DMS153 (cell line): ENCODE measurements around the gene PGD.

Experiments
- DNase-seq: peaks from one replicate; lab custom pipeline; 2025; lab: John Stamatoyannopoulos, UW

The PGD gene

DNA sequence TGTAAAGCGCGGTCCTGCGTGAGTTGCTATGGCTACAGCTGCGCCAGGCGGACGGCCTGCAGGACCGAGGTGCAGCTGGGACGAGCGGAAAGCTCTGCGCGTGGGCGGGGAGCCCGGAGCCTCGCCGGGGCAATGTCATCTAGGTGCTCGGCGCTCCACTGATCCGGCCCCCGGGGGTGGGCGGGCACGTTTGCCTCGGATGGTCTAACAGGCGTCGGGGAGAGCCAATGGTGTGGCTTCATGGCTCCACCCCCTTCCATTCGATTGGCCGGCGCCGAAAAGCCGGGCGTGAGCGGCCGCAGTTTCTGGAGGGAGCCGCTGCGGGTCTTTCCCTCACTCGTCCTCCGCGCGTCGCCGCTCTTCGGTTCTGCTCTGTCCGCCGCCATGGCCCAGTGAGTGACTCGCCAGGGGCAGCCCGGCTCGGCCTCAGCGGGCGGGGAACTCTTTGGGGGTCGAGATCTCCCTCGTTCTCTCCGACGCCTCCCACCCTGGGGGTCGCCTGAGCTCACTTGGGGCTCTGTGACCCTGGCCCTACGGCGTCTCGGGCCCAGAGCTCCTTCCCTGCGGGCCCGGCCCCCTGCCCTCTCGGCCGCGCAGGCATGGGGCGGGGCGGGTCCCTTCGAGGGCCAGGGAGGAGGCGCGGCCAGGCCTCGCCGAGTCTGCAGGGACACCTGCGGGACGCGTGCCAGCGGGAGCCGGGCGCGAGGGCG, at the start of gene PGD:
Gene PGD, plus strand, starts transcription at position 331 of the 710 bp plus-strand sequence. Its CDS starts 54 bp downstream, at position 385.
- peak; percentile 99 for DNase-seq

DNA sequence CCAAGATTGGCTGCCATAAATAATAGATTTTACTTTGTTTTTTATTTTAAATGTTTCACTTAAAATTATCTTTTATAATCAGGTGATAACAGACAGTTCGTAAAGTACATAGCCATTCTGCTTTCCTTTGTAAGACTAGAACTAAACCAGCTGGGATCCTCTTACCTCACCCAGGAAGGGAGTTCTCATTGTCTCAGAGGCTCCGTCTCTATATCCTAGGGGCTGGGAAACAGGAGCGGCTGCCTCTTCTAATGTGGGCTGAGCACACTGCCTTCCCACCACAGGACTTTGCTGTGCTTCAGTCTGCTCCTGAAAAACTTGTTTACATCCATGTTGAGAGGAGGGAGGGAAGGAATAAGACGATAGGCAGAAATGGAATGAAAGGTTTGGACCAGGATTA, 45.6 kb upstream of the PGD start:
- no peak for DNase-seq

DNA sequence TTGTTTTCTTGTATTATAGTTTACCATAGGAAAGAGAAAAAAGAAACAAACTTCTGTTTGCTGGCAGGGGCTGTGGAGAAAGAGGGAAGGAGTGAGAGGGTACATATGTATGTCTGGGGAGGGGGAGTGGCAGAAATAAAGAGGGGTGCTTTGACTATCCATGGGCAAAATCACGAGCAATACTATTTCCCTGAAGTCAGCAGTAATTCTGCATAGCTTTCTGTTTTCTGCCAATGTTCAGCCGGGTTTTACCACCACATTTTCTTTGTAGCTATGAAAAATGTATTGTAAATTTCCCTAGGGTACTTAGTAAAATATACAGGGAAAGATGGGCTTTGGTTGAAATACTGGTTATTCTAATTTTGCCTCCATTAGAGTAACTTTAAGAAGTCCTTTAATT, 45.2 kb upstream of the PGD start:
- no peak for DNase-seq

DNA sequence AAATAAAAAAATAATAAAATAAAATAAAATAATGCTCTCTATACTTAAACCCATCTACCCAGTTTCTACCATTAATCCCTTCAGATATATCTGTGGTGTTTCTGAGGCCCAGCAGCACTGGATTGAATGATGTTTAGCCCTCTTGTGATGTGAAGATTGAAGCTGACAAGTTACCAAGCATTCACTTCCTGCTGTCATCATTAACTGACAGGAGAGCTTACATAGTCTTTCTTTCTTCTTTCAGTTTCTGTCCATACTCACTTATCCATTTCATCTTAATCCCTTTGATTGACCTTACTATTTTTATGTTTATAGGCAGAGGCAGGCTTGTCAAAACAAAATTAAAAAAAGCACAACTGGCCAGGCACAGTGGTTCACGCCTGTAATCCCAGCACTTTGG, 38.8 kb upstream of the PGD start:
- DNase-seq: no peak

DNA sequence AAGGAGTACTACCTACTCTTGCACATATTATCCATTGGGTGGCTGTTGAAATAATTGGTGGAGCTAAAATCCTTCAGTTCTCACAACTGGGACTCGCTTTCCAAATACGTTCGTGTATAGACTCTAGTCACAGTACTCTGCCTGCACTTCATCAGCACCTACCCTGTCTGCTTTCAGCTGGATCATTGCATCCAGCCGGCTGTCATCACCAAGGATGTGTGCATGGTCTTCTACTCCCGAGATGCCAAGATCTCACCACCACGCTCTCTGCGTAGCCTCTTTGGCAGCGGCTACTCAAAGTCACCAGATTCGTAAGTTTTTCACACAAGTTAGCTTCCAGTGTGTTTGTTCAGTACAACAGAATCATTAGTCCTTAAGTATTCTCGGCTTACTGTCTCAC, 37.3 kb upstream of the PGD start:
- no peak for DNase-seq

DNA sequence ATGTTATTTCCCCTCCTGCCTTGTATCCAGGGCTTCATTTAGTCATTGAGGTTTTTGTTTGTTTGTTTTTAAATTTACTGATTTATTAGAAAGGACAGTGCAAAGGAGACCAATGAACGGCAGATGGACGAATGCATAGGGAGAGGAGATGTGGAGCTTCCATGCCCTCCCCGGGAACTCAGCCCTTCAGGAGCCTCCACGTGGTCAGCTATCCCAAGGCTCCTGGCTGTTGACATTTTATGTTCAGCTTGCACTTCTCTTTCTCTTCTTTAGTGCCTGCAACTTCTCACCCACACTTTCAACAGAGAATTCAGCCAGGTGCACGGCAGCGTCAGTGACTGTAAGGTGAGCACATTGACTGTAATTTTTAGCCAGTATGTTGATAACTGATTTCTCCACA, 30.7 kb upstream of the PGD start:
- DNase-seq: no peak

DNA sequence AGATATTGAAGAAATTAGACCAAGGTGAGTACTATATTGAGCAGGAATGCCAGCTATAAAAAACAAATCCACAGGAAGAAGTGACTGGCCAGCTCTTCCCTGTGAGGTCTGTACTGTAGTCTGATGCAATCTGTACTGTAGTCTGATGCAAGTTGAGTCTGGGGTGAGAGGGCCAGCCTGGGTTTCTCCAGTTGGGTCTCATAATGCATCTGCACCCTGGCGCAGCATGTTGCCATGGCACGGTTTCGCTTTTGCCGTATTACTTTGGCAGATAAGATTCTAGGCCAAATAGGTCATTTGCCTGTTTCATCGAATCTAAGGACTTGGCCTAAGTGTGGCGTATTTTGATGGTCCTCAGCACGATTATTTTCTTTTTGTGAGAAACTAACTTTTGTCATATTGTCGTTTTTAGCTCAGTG, 24.4 kb upstream of the PGD start:
- DNase-seq: no peak

DNA sequence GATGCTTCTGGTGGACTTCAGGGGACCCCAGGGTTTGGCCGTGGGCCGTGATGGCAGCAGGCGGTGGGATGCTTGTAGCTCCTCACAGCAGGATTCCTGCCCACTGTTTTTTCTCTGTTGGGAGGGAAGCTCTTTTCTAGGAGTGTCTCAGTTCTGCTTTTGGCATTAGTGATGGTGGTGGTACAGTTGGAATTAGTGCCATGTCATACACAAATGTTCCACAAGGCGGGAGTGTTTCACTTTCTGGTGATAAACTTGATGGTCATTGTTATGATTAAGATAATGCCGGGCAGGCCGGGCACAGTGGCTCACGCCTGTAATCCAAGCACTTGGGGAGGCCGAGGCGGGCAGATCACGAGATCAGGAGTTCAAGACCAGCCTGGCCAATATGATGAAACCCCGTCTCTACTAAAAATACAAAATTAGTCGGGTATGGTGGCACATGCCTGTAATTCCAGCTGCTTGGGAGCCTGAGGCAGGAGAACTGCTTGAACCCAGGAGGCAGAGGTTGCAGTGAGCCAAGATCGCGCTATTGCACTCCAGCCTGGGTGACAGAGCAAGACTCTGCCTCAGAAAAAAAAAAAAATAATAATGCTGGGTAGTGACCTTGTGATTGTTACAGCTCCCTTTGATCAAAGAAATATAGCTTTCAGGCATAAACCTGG, 21.4 kb upstream of the PGD start:
- DNase-seq: peak; percentile 71

DNA sequence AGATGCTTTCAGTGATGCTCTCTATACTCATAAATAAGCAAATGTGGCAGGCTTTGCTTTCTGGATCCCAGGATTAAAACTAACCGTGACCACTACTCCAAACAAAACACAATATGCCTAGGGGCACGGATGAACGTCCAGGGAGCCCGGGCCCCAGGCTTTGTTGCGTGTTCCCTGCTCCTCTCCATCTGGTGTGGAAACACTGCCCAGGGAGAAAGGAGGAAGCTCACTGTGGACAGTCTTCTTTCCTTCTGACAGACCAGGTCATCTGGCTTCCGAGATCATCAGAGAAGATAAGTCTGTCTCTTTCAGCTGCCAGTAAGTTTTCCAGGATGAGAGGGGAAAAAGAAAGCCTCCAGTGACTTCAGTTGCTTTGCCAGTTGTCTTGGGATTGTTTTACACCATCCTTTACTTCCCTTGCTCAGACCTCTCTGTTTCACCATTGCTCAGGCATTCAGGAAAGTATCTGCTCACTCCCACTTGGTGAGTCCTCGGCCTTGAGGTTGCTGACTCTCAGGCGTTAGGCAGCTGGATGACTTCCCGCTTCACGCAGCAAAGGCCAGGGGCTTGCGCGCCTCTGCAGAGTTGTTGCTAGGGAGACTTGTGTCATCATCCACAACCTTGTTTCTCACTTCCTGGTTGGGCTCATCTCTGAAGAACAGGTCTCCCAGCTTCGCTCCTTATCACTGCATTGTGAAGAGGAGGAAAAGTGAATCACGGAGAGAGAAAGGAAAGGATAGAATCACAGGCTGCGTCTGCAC, 20.6 kb upstream of the PGD start:
- DNase-seq: peak; percentile 95

DNA sequence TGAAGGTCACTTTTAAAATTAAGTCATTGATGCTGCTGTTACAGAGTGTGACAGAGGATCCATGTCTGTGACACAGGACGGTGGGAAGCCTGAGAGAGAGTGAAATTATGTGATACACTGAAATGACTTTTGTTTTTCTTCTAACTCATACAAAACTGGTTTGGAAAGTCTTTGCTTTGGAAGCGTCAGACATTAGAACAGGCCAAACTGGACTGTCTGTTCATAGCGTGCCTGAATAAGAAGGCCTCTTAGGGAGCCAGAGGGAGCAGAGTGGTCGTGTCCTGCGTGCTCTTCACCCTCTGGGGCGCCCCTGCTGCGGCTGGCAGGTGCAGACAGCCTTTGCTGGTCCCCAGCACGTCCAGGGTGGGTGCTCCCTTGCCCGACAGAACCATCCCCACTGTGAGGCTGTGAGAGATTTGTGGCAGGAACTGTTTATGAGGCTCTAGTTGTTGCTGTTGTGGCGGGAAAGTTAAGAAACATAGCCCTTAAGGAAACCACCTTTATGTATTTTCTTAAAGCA, 19.7 kb upstream of the PGD start:
- no peak for DNase-seq

DNA sequence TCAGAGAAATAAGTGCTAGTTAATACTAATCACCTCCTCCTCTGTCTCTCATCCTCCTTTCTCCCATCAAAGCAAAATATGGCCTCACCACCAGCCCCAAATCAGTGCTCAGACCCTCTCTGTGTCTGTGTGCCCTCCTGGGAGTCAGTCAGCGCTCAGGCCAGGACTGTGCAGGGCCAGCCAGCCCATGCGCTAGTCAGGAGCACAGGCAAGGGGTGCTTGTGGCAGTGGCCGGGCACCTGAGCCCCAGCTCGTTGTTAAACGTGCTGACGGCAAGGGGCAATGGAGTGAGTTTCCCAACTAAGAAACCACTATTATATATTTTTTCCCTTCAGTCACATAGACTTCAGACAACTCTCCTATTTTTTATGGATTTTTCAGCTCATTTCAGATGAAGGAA, 19.2 kb upstream of the PGD start:
- no peak for DNase-seq

DNA sequence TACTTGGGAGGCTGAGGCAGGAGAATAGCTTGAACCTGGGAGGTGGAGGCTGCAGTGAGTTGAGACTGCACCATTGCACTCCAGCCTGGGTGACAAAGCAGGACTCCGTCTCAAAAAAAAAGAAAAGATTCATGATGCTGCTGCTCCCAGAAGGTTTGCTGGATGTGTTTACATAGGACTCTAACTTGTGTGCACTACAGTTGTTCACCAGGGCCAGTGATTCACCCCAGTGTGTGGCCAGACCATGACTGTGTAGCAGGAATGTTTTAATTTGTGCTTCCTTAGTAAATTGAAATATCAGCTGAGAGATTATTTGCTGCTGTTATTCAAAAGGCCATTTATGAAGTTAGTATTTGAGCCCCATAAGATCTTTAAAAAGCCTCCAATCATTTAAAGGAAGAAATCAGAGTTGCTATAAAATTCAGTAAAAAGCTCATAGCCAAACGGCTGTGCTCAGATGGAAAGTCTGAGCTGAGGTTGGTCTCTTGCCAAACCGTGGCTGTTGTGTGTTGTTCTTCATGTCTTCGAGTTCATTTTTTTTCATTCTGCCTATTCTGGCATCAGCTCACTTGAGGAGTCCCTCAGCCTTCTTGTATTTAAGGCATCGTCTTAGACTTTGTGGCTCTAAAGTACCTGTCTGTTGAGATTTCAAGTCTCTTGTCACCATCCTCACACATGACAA, 18.1 kb upstream of the PGD start:
- no peak for DNase-seq

DNA sequence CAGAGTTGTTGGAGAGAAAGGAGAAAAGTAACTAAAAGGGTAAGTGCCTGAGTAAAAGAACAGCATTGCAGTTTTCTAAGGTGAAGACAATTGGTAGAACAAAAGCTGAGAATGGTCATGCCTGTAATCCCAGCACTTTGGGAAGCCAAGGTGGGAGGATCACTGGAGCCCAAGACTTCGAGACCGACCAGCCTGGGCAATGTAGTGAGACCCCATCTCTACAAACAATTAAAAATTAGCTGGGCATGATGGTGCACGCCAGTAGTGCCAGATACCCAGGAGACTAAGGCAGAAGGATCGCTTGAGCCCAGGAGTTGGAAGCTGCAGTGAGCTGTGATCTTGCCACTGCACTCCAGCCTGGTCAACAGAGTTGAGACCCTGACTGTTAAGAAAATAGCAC, 15.2 kb upstream of the PGD start:
- DNase-seq: no peak

DNA sequence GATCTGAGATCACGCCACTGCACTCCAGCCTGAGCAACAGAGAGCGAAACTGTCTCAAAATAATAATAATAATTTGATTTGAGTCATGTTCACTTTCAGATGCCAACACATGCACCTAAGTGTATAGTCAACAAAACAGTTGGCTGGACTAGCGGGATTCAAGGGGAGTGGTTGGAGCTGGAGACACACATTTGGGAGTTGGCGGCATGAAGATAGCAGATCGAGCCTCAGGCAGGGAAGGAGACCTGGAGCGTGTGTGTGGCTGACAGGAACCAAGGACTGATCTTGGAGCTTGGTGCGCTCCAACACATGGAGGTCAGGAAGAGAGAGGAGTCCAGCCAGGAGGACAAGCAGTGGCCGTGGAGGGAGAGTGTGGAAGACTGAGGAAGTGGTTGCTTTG, 14.6 kb upstream of the PGD start:
- no peak for DNase-seq

DNA sequence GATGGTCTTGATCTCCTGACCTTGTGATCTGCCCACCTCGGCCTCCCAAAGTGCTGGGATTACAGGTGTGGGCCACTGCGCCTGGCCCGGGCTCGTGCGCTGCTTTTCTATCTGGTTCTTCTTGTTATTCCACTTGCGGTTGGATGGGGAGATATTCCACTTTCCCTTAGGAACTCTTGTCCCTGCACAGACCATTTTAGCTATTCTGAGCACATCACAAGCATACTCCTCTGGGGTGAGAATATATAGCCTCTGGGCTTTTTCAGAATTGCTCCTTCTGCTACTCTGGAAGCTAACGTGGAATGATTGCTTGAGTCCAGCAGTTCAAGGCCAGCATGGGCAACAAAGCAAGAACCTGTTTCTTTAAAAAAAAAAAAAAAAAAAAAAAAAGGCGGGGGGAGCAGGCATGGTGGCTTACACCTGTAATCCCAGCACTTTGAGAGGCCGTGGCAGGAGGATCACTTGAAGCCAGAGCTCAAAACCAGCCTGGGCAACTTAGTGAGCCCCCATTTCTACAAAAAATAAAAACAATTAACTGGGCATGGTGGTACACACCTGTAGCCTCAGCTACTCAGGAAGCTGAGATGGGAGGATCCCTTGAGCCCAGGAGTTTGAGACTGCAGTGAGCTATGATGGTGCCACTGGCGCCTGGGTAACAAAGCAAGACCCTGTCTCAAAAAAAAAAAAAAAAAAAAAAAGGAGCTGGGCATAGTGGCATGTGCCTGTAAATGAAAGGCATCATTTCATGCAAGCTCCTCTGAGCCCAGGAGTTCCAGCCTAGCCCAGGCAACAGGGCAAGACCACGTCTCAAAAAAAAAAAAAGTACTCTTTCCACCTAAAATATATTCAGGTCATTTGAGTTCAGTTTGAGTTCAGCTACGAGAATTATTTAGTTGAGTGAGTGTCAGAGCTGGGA, 11.8 kb upstream of the PGD start:
- no peak for DNase-seq

DNA sequence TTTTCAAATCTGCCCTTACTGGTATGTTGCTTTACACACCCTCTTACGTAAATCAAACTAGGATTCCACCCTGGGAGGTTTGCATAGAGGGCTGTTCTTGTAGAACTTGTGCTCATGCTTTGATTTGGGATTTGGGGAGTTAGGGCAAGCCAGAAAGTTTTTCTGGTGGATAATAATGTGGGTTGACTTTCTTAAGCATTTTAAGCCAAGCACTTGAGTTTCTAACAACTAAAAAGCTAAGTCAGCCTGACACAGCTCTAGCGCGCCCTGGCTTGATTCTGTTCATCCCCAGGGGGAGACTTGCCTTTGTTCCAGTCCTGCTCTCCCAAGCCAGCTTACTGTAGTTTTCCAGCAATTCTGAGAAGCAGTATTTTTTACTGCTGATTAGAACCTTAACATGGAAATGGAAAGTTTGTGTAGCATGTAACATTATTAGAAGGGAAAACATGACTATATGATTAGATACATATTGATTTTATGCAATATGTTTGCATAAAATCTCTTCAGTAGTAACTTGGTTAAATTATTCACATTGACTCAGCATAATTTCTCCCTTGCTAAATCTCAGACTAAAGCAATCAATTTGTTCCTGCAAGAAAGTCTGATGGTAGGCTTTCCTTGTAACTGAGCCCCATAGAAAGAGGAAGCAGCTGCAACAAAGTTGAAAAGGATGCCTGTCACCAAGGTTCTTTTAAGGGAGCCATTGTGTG, 11.0 kb upstream of the PGD start:
- DNase-seq: peak; percentile 23

DNA sequence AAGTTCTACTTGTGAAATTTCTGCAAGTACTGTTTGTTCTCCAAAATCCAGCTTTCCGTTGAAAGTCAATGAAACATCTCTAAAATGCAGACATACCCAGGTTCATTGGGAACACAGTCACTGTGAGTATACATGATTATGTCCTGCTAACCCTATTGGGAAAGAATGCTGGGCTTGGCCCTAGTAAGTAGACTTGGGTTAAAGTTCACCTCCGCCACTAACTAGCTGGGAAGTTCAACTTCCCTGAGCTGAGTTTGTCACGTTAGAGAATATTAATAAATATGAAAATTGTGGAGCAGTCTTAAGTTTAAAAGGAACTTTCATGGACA, 10.5 kb upstream of the PGD start:
- no peak for DNase-seq

DNA sequence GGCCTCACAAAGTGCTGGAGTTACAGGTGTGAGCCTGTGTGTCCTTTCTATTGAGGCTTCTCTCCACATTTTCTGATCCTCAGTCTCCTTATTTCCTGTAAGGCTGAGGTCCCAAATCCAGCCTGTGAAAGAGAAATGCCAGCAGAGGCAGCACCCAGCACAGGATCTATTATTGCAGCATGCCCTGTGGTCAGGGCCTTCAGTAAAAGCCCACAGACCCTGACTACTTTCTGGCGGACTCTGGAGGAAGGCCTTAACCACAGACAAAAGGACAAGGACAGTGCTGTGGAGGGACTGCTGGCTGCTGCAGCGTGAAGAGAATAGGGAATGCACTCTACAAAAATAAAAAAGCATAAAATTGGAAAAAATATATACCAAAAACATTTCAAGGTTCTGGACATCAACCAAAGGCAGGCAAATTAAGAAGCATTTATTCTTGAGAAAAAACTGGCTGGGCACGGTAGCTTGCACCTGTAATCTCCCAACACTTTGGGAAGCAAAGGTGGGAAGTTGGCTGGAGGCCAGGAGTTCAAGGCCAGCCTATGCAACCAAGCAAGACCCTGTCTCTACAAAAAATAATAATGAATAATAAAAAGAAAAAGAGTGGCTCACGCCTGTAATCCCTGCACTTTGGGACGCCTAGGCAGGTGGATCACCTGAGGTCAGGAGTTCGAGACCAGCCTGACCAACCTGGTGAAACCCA, 9.4 kb upstream of the PGD start:
- DNase-seq: no peak

DNA sequence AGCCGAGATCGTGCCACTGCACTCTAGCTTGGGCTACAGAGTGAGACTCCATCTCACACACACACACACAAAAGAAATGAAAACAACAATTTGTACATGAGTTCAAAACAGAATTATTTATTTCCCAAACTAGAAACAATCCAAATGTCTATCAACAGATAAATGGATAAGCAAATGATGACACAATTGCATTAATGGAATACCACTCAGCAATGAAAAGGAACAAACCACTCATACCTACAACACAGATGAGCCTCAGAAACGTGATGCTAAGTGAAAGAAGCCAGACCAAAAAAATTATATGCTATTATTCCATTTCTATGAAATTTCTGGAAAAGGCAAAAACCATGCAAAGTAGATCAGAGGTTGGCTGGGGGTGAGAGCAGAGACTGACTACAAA, 2.0 kb upstream of the PGD start:
- DNase-seq: no peak

DNA sequence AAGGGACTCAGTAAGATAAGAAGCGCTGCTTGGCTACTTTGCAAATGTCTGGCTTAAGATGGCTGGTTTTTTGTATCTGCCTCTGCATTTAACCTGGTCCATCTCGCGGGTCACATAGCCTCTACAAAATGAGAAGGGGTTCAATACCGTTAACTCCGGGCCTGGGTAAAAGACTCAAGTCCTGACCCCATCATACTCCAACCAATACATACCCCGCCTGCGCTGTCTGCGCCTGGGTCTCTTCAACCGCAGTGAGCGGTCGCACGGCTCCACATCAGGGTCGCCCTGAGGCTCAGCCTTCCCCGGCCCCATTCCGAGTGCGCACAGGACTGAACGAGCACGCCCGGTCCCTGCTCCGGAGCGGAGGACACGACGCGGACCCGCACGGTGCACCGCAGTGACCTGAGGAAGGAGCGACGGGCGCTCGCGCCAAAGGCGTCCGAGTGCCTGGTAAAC, 558 bp upstream of the PGD start:
- no peak for DNase-seq
